NCI-H226 (cell line): Measurements from ENCODE around the gene LPAR5.
A peak's percentile ranks its signal among the peaks of the same experiment; 100 is the strongest.

Experiments used
- DNase-seq: peaks from one replicate; pipeline ENCODE4 v3.0.0-alpha.2; 2015

LPAR5 gene

GRCh38 chr12:6635375-6635855 lies 344 bp downstream of the LPAR5 start:
- no peak for DNase-seq

GRCh38 chr12:6632026-6632983 lies 3.5 kb downstream of the LPAR5 start:
- peak; percentile 51 for DNase-seq

- peak; percentile 18 for DNase-seq
Observed at GRCh38 chr12:6631549-6631961, 4.2 kb downstream of the LPAR5 start.

- DNase-seq: no peak
Observed at GRCh38 chr12:6630736-6631135, 5.0 kb downstream of the LPAR5 start.

- DNase-seq: no peak
Observed at GRCh38 chr12:6627616-6628015, 8.1 kb downstream of the LPAR5 start.

- DNase-seq: no peak
Observed at GRCh38 chr12:6626654-6627283, 9.0 kb downstream of the LPAR5 start.

- DNase-seq: no peak
Observed at GRCh38 chr12:6620885-6621274, 14.9 kb downstream of the LPAR5 start.

- DNase-seq: no peak
Observed at GRCh38 chr12:6620137-6620884, 15.4 kb downstream of the LPAR5 start.

GRCh38 chr12:6618483-6619225 lies 17.1 kb downstream of the LPAR5 start:
- DNase-seq: no peak

- DNase-seq: no peak
Observed at GRCh38 chr12:6615802-6616201, 20.0 kb downstream of the LPAR5 start.

- peak; percentile 17 for DNase-seq
Observed at GRCh38 chr12:6614513-6615172, 21.1 kb downstream of the LPAR5 start.

- DNase-seq: peak; percentile 98
Observed at GRCh38 chr12:6613776-6614512, 21.8 kb downstream of the LPAR5 start.

- DNase-seq: peak; percentile 70
Observed at GRCh38 chr12:6613015-6613775, 22.6 kb downstream of the LPAR5 start.

- DNase-seq: no peak
Observed at GRCh38 chr12:6612652-6613014, 23.1 kb downstream of the LPAR5 start.

- no peak for DNase-seq
Observed at GRCh38 chr12:6612247-6612646, 23.5 kb downstream of the LPAR5 start.

GRCh38 chr12:6608592-6609281 lies 27.0 kb downstream of the LPAR5 start:
- peak; percentile 49 for DNase-seq

GRCh38 chr12:6607751-6608591 lies 27.8 kb downstream of the LPAR5 start:
- DNase-seq: peak; percentile 89

- no peak for DNase-seq
Observed at GRCh38 chr12:6606331-6607131, 29.2 kb downstream of the LPAR5 start.
